ENCODE measurements around the gene POU2F1. TPM values are rescaled to one million over a fixed set of nuclear protein-coding genes. Genes with fewer than 3 reads are reported as not detected.
A peak's percentile ranks its signal among the peaks of the same experiment; 100 is the strongest.

POU2F1 gene
- total RNA-seq, 1 donor from 2014 or later = 3.9 TPM

DNA sequence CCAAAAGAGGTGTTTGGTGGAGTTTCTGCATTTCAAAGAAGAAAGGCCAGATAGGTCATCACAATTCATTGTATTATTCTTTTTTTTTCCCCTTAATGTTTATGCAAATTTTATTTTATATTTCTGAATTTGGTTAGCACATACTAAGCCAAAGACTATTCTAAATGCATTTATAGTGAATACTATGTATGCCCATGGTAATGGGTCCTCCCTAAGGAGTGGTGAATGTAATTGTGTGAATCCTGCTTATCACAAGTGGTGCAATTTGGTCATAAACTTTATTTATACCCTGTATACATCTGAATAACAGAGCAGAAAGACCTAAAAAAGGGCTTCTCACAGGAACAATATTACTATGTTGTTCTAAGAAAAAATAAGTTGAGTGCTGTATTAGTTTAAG is 198.6 kb downstream of the POU2F1 start:
- Histone ChIP-seq H3K36me3 (ENCODE audit: control insufficient read depth, insufficient read depth, low read length) (no peaks in the 10 kb centered on the region), H3K4me3 (ENCODE audit: low read depth, low read length) (no peak overlapping the region), H3K27me3 (ENCODE audit: control insufficient read depth, insufficient read depth, low read length) (no peaks in the 10 kb centered on the region)
- DNase-seq (ENCODE audit: low read depth) = no peak
- TF ChIP-seq, protein P1, sequence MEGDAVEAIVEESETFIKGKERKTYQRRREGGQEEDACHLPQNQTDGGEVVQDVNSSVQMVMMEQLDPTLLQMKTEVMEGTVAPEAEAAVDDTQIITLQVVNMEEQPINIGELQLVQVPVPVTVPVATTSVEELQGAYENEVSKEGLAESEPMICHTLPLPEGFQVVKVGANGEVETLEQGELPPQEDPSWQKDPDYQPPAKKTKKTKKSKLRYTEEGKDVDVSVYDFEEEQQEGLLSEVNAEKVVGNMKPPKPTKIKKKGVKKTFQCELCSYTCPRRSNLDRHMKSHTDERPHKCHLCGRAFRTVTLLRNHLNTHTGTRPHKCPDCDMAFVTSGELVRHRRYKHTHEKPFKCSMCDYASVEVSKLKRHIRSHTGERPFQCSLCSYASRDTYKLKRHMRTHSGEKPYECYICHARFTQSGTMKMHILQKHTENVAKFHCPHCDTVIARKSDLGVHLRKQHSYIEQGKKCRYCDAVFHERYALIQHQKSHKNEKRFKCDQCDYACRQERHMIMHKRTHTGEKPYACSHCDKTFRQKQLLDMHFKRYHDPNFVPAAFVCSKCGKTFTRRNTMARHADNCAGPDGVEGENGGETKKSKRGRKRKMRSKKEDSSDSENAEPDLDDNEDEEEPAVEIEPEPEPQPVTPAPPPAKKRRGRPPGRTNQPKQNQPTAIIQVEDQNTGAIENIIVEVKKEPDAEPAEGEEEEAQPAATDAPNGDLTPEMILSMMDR (IDR thresholded peaks at IDR 0.05; ENCODE audit: insufficient read depth, low read length, severe bottlenecking) = no peak
- no peak for FAIRE-seq

DNA sequence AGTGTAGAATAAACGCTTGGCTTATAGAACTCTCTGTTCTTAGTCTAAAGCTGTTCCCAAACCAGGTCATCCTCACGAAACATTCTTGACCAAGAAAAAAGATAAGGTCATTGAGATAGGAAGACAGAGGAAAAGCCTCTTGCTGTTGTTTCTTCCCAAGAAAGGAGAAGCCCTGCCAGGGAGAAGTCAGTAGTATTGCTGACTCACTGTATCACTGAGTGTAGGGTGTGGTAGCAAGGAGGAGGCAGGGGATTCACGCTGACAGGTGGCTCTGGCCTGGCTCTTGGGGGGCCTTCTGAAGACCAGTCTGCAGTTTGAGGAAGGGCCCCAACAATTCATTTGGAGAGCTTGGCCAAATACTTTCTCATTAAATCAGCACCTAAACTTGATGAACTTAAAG is 199.8 kb downstream of the POU2F1 start:
- Histone ChIP-seq H3K4me3 (ENCODE audit: low read depth, low read length) (no peak overlapping the region), H3K27me3 (ENCODE audit: control insufficient read depth, insufficient read depth, low read length) (no peaks in the 10 kb centered on the region), H3K36me3 (ENCODE audit: control insufficient read depth, insufficient read depth, low read length) (no peaks in the 10 kb centered on the region)
- TF ChIP-seq, protein P1 (IDR thresholded peaks at IDR 0.05; ENCODE audit: insufficient read depth, low read length, severe bottlenecking) = no peak
- FAIRE-seq (no peak), DNase-seq (ENCODE audit: low read depth) (peak; percentile 22)

DNA sequence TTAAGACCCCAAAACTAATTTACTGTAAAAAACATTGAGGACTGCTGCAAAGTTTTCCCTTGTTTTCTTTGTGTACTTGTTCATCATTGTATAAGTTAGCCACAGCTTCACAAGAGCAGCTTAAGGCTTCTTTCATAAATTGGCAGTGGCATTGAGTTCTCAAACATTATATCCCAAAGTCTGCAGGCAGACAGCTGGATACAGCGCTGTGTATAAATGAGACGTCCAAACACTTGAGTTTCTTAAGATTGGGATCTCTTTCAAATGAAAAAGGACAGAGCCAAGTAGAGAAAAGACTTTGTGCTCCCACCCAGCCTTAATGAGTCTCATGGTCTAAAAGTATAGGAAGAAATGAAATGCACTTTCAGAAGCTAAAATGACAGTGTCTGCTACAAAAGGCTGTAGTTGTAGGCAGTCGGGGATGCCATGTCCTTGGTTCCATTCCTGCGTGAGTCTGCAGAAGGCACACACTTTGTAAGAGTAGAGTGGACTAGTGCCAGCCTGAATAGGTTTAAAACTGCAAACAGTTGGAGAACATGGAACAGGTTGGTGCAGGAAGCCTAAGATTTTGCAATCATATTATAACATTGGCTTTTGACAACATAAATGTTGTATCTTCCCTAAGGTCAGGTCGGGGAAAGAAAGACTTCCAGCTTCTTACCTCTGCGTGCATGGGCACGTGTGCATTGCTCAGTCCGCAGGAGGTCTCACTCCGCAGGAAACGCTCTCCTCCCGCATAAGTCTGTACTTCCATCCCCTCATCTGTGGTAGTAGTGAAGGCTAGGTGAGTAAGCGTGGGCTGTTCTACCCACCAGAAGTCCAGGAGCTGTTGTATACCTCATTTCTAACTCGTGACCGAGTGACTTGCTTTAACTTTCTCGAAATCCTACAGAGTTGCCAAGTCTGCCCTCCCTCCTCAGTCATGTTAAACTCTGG is 203.3 kb downstream of the POU2F1 start:
- TF ChIP-seq, protein P1 (IDR thresholded peaks at IDR 0.05; ENCODE audit: insufficient read depth, low read length, severe bottlenecking) = no peak
- Histone ChIP-seq H3K27me3 (ENCODE audit: control insufficient read depth, insufficient read depth, low read length) (no peaks in the 10 kb centered on the region), H3K36me3 (ENCODE audit: control insufficient read depth, insufficient read depth, low read length) (no peaks in the 10 kb centered on the region), H3K4me3 (ENCODE audit: low read depth, low read length) (no peak overlapping the region)
- FAIRE-seq (peak; percentile 82), DNase-seq (ENCODE audit: low read depth) (peak; percentile 73)

DNA sequence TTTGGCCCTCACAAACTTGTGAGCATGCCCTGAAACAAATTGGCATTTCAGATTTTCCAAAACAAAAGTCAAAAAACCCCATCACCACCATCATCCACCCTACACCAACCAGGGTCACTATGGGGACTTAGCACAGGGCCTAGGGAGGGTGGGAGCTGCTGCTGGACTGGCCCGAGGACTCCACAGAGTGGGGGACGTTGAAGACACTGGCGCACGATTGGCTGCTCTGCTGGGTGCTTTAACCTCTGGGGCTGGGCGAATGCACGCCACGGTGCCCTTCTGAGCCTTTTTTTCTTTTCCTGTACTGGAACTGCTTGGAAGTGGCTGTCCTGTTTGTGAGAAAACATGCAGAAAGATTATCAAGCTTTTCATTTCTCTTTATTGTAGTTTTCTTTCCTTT is 204.8 kb downstream of the POU2F1 start:
- FAIRE-seq (no peak), DNase-seq (ENCODE audit: low read depth) (no peak)
- TF ChIP-seq, protein P1 (IDR thresholded peaks at IDR 0.05; ENCODE audit: insufficient read depth, low read length, severe bottlenecking) = no peak
- no peaks in the 10 kb centered on the region for H3K36me3 ChIP-seq (ENCODE audit: control insufficient read depth, insufficient read depth, low read length)
- no peaks in the 10 kb centered on the region for H3K27me3 ChIP-seq (ENCODE audit: control insufficient read depth, insufficient read depth, low read length)
- no peak overlapping the region for H3K4me3 ChIP-seq (ENCODE audit: low read depth, low read length)

DNA sequence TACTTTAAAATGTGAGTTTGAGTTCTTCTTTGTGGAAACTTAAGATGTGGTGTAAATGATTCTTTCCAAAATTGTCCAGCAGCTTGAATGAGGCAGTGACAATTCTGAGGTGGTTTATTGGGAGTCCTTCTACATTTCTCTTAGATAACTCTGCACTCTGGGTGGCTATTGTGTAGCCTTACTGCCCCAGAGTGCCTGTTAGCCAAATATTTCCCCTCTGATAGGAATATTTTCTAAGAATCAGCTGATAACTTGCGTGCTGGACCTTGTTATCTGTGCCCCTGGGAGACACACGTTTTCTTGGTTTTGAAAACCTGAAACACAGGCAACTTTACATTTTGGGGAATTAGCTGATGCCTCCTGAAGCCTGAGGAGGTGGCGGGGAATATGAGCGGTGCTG is 206.0 kb downstream of the POU2F1 start:
- no peak for DNase-seq (ENCODE audit: low read depth)
- no peaks in the 10 kb centered on the region for H3K36me3 ChIP-seq (ENCODE audit: control insufficient read depth, insufficient read depth, low read length)
- no peak for FAIRE-seq
- H3K27me3 ChIP-seq (ENCODE audit: control insufficient read depth, insufficient read depth, low read length) = no peaks in the 10 kb centered on the region
- H3K4me3 ChIP-seq (ENCODE audit: low read depth, low read length) = no peak overlapping the region
- TF ChIP-seq, protein P1 (IDR thresholded peaks at IDR 0.05; ENCODE audit: insufficient read depth, low read length, severe bottlenecking) = no peak

Data from bronchial epithelial cell (primary cell).